ENCODE results near the gene POGZ. TPM values are rescaled to one million over a fixed set of nuclear protein-coding genes. Genes with fewer than 3 reads are reported as not detected.
A peak's percentile ranks its signal among the peaks of the same experiment; 100 is the strongest.

POGZ gene
- total RNA-seq, 1 donor from 2014 or later, result 13.9 TPM

DNA sequence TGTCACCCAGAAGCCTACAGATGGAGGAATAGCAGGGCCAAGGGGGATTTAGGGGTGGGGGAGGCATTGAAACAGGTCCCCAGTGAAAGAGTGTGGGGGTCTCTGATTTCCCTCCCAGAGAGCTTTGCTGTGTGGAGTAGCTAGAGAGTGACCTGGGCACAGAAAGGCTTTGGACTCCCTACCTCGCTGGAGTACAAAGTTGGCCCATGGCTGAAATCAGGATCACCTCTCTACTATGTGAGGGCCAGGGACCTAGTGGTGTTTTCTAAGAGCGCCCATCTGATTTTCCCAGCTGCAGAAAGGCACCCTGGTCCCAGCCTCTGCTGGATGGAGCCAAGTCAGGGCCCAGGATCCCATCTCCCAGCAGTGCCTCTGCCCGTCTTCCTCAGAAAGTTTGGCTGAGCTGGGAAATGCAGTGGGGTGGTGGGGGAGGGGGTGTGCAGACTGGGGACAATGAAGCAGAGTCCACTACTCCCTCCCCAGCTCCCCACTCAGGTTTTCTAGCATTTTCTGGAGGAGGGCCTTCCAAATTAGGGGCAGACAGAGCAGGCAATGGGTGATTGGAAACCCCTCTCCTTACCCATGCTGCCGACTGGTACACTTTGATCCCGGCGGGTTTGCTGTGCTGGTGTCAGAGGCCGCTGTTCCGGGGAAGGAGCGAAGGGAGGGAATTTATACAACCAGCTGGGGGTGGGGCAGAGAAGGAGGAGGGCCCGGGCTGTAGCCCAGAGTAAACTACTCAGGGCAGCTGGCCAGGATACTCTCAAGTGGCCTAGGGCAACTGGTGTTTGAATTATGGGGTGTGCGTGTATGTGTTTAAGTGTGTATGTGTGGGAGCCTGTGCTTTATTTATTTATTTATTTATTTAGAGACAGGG lies 87.0 kb downstream of the POGZ start, which contains the start of gene SELENBP1:
Gene SELENBP1, minus strand, starts transcription at position 648 of the 877 bp plus-strand sequence. Its CDS starts 64 bp downstream, at position 584.
- peak in 1 of 2 donors; percentile 49 for DNase-seq (ENCODE audit: low read depth in 2 of 2)

DNA sequence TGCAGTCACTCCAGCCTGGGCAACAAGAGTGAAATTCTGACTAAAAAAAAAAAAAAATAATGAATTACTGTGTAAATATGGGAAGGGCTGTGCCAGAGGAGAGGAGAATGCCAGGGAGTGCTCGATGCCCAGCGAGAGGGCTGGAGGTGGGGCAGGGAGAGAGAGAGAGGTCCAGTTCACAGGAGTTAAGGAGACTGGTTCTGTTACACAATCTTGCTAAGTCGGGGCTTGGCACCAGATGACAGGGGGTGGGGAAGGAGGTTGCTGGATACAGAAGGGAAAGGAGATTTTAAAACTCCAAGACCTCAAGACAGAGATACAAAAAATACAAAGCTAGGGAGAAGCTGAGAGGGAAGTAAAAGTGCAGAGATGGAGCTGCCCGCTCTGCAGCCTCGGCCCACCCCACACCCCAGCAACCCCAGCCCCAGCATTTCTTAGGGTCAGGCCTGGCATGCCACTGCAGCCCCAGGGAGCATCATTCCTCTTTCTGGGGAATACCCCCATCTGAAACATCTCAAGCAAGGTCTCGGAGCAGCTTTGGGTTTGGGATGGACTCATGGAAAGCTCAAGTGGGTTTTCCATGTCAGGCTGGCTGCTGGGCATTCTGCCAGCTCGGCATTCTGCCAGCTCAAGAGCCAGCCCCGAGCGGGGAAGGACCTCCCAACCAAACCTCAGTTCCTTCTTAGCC lies 87.8 kb downstream of the POGZ start:
- DNase-seq (ENCODE audit: low read depth in 2 of 2), result peak; percentile 52 to 53

DNA sequence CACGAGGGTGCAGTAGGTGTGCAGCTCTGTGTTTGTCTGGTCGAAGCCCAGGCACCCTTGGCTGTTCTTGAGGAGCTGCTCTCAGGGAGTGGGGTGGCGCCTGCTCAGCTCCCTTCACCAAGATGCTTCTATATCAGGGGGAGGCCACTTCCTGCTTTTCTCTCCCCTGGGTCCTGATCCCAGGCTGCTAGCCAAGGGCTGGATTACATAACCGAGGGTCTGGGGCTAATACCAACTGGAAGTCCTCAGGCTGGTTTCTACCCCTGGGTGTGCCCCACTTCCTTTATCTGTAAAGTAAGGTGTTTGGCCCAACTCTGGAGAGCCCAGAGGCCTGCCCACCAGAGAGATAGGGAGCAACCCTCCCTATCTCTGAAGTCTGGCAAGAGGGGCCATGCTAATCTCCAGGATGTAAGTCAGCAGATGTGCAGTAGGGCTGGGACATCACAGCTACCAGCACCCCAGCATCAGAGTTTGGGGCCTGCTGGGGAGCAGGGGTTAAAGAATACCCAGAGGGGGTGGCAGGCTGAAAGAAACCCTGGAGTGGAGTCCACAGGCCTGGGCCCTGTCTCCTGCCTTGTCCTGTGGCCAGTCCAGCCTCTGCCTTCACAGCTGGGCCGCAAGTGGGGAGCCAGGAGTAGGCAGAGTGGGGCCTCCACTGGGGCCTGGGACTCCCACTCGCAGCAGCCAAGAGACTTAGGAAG lies 88.9 kb downstream of the POGZ start:
- no peak for DNase-seq (ENCODE audit: low read depth in 2 of 2)

DNA sequence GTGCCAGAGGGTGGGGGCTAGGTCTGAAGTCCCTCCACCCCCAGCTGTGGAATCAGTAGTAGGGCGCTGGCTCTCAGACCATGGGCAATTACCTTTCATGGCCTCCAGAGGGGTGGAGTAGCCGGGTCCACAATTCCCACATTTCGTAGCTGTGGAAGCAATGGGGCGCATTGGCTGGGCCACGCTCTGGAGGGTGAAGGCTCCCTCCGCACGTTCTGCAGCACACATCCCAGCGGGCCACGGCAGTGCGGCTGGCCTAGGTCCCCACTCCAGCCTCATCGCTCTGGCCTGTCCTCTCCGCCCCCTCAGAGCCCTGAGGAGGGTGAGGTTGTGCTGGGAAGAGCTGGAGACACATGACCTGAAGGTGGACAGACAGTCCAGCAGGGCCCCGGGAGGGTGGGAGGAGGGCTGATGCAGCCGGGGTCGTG lies 89.7 kb downstream of the POGZ start:
- no peak for DNase-seq (ENCODE audit: low read depth in 2 of 2)

DNA sequence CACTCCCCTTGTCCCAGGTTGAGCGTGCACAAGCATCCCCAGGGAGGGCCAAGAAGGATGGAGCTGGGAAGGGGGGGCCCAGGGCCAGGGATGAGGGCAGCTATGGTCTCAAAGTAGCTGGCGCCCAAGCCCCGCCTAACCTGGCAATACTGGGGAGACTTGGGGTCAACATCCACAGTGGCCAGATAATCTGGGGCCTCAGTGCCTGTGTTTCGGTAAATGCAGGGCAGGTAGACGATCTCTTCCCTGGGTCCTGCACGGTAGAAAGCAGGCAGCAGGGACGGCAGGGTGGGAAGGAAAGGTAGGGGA lies 90.0 kb downstream of the POGZ start:
- DNase-seq (ENCODE audit: low read depth in 2 of 2), result no peak

DNA sequence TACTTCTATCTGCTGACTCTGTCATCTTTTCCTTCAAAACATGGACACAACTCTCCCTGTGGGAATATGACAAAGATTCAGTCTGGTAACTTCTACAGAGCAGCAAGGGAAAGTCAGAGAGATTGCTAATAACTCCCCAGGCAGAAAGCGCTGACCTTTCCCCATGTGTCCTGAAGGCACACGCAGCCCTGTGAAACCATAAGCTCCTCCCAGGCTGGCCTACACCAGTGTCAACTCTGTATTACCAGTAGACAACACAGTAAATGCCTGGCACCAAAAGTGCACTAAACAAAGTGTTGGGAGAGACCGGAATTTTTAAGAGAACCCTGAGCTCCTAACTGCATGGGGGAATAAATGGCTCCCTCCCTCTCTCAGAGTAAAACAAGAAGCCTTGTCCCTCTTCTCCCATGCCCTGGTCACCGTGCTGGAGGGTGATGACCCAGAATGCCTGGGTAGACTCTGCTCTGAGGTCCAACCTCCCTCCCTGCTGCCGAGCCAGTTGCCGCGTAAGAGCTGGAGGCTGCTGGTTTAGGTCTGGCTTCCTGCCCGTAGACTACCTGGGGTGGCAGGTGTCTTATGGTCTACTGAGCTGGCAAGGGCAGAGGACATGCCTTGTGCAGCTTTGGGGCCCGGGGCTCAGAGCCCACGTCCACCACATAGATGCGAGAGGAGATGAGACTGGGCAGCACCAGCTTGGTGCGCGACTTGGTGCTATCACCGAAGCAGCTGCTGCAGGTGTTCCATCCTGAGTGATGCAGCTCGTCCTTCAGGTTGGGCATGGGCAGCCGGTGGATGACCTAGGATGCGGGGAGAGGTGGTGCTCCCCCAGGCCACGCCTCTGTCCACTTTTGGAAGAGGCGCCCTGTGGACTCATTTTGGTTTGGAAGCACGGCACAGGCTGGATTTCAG lies 90.6 kb downstream of the POGZ start:
- no peak for DNase-seq (ENCODE audit: low read depth in 2 of 2)

DNA sequence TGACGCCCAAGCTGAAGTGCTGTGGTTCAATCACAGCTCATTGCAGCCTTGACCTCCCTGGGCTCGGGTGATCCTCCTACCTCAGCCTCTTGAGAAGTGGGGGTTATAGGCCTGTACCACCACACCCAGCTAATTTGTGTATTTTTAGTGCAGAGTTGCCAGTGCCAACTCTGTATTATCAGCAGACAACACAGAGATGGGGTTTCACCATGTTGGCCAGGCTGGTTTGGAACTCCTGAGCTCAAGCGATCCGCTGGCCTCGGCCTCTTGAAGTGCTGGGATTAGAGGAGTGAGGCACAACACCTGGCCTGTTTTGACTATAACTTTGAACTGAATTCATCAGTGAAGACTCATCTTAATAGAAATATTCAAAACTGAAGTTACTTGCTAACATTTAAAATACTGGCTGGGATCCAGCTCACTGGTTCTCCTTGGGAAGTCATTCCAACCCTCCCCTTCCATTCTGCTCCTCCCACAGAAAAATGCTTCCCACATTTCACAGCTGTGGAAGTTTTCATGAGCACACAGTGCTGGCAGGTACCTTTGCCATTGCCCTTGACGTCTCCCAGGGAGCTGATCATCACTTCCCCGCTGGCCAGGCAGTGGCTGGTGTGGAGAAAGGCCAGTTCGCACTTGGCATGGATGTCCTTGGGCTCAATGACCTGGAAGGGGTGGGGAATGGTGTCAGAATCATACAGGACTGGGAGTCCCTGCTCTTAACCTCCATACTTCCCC lies 91.5 kb downstream of the POGZ start:
- no peak for DNase-seq (ENCODE audit: low read depth in 2 of 2)

DNA sequence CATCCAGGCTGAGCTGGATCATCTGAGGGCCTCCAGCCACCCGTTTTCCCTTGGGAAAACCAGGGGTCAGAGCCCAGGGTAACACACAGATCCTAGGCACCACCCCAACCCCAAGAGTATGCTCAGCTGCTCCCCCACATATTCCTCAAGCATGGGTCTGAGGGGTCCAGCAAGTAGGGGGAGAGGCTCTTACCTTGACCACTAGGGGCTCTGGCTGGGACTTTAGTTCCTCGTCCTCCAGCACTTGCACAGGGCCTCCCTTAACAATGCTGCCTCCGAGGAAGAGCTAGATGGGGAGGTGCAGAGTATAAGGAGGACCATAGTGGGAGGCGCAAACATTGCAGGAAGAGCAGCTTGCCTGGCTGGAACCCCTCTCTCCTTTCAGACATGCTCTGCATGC lies 94.3 kb downstream of the POGZ start:
- DNase-seq (ENCODE audit: low read depth in 2 of 2), result no peak

DNA sequence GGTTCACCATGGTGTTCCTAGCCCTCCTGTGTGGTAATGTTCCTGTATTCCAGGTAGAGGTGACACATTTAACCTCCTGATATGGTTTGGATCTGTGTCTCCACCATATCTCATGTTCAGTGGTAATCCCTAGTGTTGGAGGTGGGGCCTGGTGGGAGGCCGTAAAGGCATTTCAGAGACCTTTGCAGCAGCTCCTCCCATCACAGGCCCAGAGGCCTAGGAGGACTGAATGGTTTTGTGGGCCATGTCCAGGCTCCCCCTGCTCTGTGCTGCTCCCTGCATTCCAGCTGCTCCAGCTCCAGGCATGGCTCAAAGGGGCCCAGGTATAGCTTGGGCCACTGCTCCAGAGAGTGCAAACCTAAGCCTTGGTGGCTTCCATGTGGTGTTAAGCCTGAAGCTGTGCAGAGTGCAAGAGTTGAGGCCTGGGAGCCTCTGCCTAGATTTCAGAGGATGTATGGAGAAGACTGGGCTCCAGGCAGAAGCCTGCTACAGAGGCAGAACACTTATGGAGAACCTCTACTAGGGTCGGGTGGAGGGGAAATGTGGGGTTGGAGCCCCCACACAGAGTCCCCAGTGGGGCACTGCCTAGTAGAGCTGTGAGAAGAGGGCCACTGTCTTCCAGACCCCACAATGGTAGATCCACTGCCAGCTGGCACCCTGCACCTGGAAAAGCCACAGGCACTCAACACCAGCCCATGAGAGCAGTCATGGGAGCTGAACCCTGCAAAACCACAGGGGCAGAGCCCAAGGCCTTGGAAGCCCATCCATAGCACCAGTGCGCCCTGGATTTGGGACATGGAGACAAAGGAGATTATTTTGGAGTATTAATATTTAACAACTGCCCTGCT lies 96.8 kb downstream of the POGZ start:
- DNase-seq (ENCODE audit: low read depth in 2 of 2), result no peak

DNA sequence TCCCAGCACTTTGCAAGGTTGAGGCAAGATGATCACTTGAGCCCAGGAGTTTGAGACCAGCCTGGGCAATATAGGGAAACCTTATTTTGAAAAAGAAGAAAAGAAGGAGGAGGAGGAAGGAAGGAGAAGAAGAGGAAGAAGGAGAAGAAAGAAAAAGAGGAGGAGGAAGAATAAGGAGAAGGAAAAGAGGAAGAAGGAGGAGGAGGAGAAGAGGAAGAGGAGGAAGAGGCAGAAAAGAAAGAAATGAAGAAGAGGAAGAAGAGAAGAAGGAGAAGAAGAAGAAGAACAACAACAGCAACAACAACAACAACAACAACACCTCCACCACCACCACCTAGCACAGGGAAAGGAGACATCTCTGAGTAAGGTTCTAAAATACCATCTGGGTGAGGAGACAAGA lies 97.4 kb downstream of the POGZ start:
- no peak for DNase-seq (ENCODE audit: low read depth in 2 of 2)

DNA sequence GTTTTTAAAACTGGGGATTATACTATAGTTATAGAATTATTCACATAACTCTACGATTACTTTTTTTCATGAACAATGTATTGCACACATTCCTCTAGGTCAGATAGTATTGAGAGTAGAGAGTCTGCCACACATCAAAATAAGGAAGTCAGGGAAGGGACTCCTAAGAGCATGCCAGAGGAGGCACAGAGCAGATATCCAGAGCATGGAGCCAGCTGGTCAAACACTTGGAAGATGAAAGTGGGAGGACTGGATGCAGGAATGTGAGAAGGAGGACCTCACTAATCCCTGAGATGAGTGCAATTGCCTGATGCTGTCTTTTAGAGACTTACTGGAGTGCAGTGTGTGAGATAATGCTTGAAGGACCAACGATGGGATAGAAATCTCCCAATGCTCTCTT lies 102.6 kb downstream of the POGZ start:
- DNase-seq (ENCODE audit: low read depth in 2 of 2), result no peak

Other genes starting within 250 kb of the POGZ start
- gene PSMD4, start 204.8 kb downstream of the POGZ start, total RNA-seq, result 182 and 185 TPM in 2 replicates
- gene ZNF687, start 177.2 kb downstream of the POGZ start, total RNA-seq, result 5.7 and 7.1 TPM in 2 replicates
- 27.9 and 33.3 TPM in 2 replicates for gene PI4KB, start 132.1 kb downstream of the POGZ start, total RNA-seq
- gene RFX5, start 112.2 kb downstream of the POGZ start, total RNA-seq, result 32.9 and 38.3 TPM in 2 replicates
- gene SELENBP1, start 86.8 kb downstream of the POGZ start, total RNA-seq, result 0.40 and 3.1 TPM in 2 replicates
- gene PSMB4, start 59.9 kb downstream of the POGZ start, total RNA-seq, result 360 and 367 TPM in 2 replicates
- under 0.01 and 0.40 TPM in 2 replicates for gene CGN, start 51.9 kb upstream of the POGZ start, total RNA-seq
- 2.6 and 4.8 TPM in 2 replicates for gene TUFT1, start 80.8 kb upstream of the POGZ start, total RNA-seq
- 10.0 and 13.5 TPM in 2 replicates for gene SNX27, start 152.6 kb upstream of the POGZ start, total RNA-seq

Measured in lung microvascular endothelial cell (primary cell).